Keratinocyte (primary cell): ENCODE results near the gene SEC24D.

ENCODE experiments used
- CTCF ChIP-seq, 3 experiments: IDR thresholded peaks in 1 of 3; conservative IDR thresholded peaks in 1 of 3; optimal IDR thresholded peaks in 1 of 3; 2 replicates in 2 of 3; 3 replicates in 1 of 3; pipeline versions ENCODE3 to v1.5.1; 2011; ENCODE audit warnings: low read length in 3 of 3, mild to moderate bottlenecking in 3 of 3, moderate library complexity in 2 of 3, control low read depth in 1 of 3, inconsistent platforms in 1 of 3; ENCODE audit not compliant: insufficient read depth in 2 of 3; ENCODE audit errors: extremely low read depth in 1 of 3
- EZH2 ChIP-seq: IDR thresholded peaks from one replicate; pipeline ENCODE4 v1.6.1; 2012; ENCODE audit warnings: inconsistent platforms, mild to moderate bottlenecking, low read length, moderate library complexity

DNA sequence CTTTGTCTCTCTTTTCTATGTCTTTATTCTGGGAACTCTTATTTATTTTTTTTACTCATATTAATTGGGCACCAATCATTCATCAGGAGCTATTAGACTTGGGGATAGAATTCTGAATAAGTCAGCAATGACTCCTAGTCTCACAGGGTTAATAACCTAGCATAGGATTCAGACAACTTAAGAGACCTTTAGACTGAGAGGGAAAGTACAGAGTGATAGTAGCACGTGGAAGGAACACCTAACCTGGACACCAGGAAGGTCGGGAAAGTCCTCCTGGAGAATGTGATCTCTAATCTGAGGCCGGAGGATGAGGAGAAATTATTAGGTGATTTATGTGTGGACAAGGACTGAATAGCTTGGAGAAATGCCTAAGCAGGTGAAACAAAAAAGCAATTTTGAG lies 48.8 kb upstream of the SEC24D start:
- TF ChIP-seq CTCF (optimal IDR thresholded peaks at IDR 0.05 in 1 of 3, IDR thresholded peaks at IDR 0.05 in 1 of 3, conservative IDR thresholded peaks at IDR 0.05 in 1 of 3; ENCODE audit: extremely low read depth in 1 of 3, insufficient read depth in 2 of 3, low read length in 3 of 3) = no peak
- TF ChIP-seq EZH2 = no peak
